Measurements from ENCODE around the gene GCLM. TPM values are rescaled to one million over a fixed set of nuclear protein-coding genes. Genes with fewer than 3 reads are reported as not detected.

GCLM gene
- total and polyA plus RNA-seq, 12 donors: 1.9 to 15.5 (median 10.1) TPM

GRCh38 chr1:93908394-93909145 lies 660 bp downstream of the GCLM start:
- Histone ChIP-seq H3K4me3 (peak overlapping the region; percentile 23 to 100 (median 85)), H3K36me3 (no peaks in the 10 kb centered on the region), H3K9me3 (peaks cover 0 to 14% (median 4%) of the 10 kb centered on the region in 11 donors), H3K27me3 (no peaks in the 10 kb centered on the region), H3K4me1 (peaks cover 6 to 49% (median 16%) of the 10 kb centered on the region in 9 donors), H3K27ac (peak overlapping the region; percentile 38 to 97 (median 88))
- peak; percentile 19 to 50 for DNase-seq
- ATAC-seq: peak in 6 of 8 donors; percentile 10 to 73 (median 30)
- 1% methylated on average over 48 to 49 of the region's 49 CpGs for WGBS, 2 donors
- intact Hi-C loops (cut with DNase I): loop anchor here in 2 of 10 donors (2.0 to 5.0 kb wide), 3 partner anchors 30 to 429 kb away; partner anchors contain the start of gene DNTTIP2 (in 1 of the 2)
- TF ChIP-seq, protein P1, sequence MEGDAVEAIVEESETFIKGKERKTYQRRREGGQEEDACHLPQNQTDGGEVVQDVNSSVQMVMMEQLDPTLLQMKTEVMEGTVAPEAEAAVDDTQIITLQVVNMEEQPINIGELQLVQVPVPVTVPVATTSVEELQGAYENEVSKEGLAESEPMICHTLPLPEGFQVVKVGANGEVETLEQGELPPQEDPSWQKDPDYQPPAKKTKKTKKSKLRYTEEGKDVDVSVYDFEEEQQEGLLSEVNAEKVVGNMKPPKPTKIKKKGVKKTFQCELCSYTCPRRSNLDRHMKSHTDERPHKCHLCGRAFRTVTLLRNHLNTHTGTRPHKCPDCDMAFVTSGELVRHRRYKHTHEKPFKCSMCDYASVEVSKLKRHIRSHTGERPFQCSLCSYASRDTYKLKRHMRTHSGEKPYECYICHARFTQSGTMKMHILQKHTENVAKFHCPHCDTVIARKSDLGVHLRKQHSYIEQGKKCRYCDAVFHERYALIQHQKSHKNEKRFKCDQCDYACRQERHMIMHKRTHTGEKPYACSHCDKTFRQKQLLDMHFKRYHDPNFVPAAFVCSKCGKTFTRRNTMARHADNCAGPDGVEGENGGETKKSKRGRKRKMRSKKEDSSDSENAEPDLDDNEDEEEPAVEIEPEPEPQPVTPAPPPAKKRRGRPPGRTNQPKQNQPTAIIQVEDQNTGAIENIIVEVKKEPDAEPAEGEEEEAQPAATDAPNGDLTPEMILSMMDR (IDR thresholded peaks at IDR 0.05): no peak

GRCh38 chr1:93907718-93908117 lies 1.5 kb downstream of the GCLM start:
- 49 to 51% methylated on average over 3 of the region's 3 CpGs for WGBS, 2 donors
- Histone ChIP-seq H3K9me3 (peaks cover 0 to 14% (median 4%) of the 10 kb centered on the region in 11 donors), H3K27me3 (no peaks in the 10 kb centered on the region), H3K4me1 (peaks cover 6 to 54% (median 16%) of the 10 kb centered on the region in 9 donors), H3K4me3 (peak overlapping the region in 5 of 10 donors; percentile 67 to 95 (median 86)), H3K27ac (no peak overlapping the region), H3K36me3 (no peaks in the 10 kb centered on the region)
- ATAC-seq: peak in 2 of 8 donors; percentile 24 to 29
- intact Hi-C loops (cut with DNase I): loop anchor here in 2 of 10 donors (2.0 to 5.0 kb wide), 3 partner anchors 29 to 430 kb away; partner anchors contain the start of gene DNTTIP2 (in 1 of the 2)
- DNase-seq: peak; percentile 15 to 21
- TF ChIP-seq, protein P1 (IDR thresholded peaks at IDR 0.05): no peak

- ATAC-seq: no peak
- intact Hi-C loops (cut with DNase I): loop anchor here in 2 of 10 donors (5.0 kb wide), 2 partner anchors 426 to 431 kb away; no protein-coding TSS in a partner anchor
- no peak overlapping the region for H3K4me3 ChIP-seq
- 95 to 97% methylated on average over 3 of the region's 3 CpGs for WGBS, 2 donors
- peaks cover 6 to 54% (median 16%) of the 10 kb centered on the region in 9 donors for H3K4me1 ChIP-seq
- peaks cover 0 to 14% (median 4%) of the 10 kb centered on the region in 11 donors for H3K9me3 ChIP-seq
- no peak overlapping the region for H3K27ac ChIP-seq
- H3K36me3 ChIP-seq: peaks cover 0 to 5% (median 0%) of the 10 kb centered on the region in 9 donors
- TF ChIP-seq, protein P1 (IDR thresholded peaks at IDR 0.05): no peak
- no peaks in the 10 kb centered on the region for H3K27me3 ChIP-seq
- DNase-seq: no peak
Observed at GRCh38 chr1:93906480-93906879, 2.8 kb downstream of the GCLM start.

DNA sequence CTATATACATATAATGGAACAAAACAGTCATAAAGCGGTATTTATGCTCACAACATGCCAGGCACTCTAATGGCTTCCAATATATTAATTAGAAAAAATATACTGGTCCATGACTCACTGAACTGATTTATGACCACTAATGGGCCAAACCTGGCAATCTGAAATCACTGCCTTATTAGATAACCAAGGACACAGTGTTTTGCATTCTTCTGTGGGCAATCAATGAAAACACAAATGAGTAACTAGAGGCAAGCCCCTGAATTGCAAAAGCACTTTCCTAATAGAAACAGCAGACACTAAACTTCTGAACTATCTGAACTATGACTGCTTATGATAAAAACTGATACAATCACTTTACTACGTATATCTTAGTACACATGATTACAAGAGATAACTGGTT lies 3.5 kb downstream of the GCLM start:
- intact Hi-C loops (cut with DNase I): loop anchor here in 2 of 10 donors (5.0 kb wide), 2 partner anchors 427 to 432 kb away; no protein-coding TSS in a partner anchor
- no peak overlapping the region for H3K4me3 ChIP-seq

More for the DNA sequence above, 3.5 kb downstream of the GCLM start:
- no peaks in the 10 kb centered on the region for H3K27me3 ChIP-seq
- TF ChIP-seq, protein P1 (IDR thresholded peaks at IDR 0.05): no peak
- peaks cover 6 to 54% (median 16%) of the 10 kb centered on the region in 9 donors for H3K4me1 ChIP-seq
- H3K36me3 ChIP-seq: peaks cover 0 to 13% (median 0%) of the 10 kb centered on the region in 9 donors
- 92 to 93% methylated on average over 2 of the region's 2 CpGs for WGBS, 2 donors
- peaks cover 0 to 8% (median 0%) of the 10 kb centered on the region in 11 donors for H3K9me3 ChIP-seq
- ATAC-seq (no peak), DNase-seq (no peak)
- no peak overlapping the region for H3K27ac ChIP-seq

All from heart right ventricle (tissue), 16 donors.